DMS114 treated with DMSO at 0.1 percent for 48 hours (cell line): ENCODE data around the gene ANAPC1.
A peak's percentile ranks its signal among the peaks of the same experiment; 100 is the strongest.
"Not testable (repeated sequence)": the region's sequence is repeated elsewhere in the genome, so short reads cannot be mapped to it uniquely, and the experiment has no call there.

ENCODE experiments used
- DNase-seq: peaks from one replicate; lab custom pipeline; 2025; ENCODE audit not compliant: unreplicated experiment; lab: John Stamatoyannopoulos, UW

Gene ANAPC1

GRCh38 chr2:111905990-111906735 is 22.2 kb upstream of the ANAPC1 start:
- DNase-seq: no peak

- DNase-seq: not testable (repeated sequence)
Observed at GRCh38 chr2:111905475-111905869, 21.5 kb upstream of the ANAPC1 start.

GRCh38 chr2:111904726-111905474 is 20.9 kb upstream of the ANAPC1 start:
- DNase-seq: no peak

GRCh38 chr2:111903930-111904439 is 20.0 kb upstream of the ANAPC1 start:
- DNase-seq: no peak

GRCh38 chr2:111903516-111903915 is 19.5 kb upstream of the ANAPC1 start:
- no peak for DNase-seq

- DNase-seq: peak; percentile 14
Observed at GRCh38 chr2:111900859-111901258, 16.9 kb upstream of the ANAPC1 start.

- no peak for DNase-seq
Observed at GRCh38 chr2:111898703-111899514, 14.9 kb upstream of the ANAPC1 start.

GRCh38 chr2:111897924-111898702 is 14.1 kb upstream of the ANAPC1 start, which contains the start of gene MERTK:
Gene MERTK, plus strand, starts transcription at chr2:111898607. Its CDS starts 129 bp downstream, at chr2:111898736.
- peak; percentile 60 for DNase-seq

- DNase-seq: no peak
Observed at GRCh38 chr2:111897630-111897923, 13.6 kb upstream of the ANAPC1 start.

GRCh38 chr2:111896576-111896975 is 12.6 kb upstream of the ANAPC1 start:
- DNase-seq: no peak

GRCh38 chr2:111896024-111896423 is 12.0 kb upstream of the ANAPC1 start:
- no peak for DNase-seq

GRCh38 chr2:111884592-111884964 is 585 bp upstream of the ANAPC1 start:
- DNase-seq: no peak

GRCh38 chr2:111872806-111873205 is 11.2 kb downstream of the ANAPC1 start:
- not testable (repeated sequence) for DNase-seq

GRCh38 chr2:111865124-111865523 is 18.9 kb downstream of the ANAPC1 start:
- DNase-seq: not testable (repeated sequence)

- not testable (repeated sequence) for DNase-seq
Observed at GRCh38 chr2:111860005-111860404, 24.0 kb downstream of the ANAPC1 start.

GRCh38 chr2:111852544-111852943 is 31.4 kb downstream of the ANAPC1 start:
- DNase-seq: not testable (repeated sequence)

- not testable (repeated sequence) for DNase-seq
Observed at GRCh38 chr2:111850646-111851045, 33.3 kb downstream of the ANAPC1 start.

- DNase-seq: not testable (repeated sequence)
Observed at GRCh38 chr2:111839625-111840282, 44.2 kb downstream of the ANAPC1 start.

- DNase-seq: not testable (repeated sequence)
Observed at GRCh38 chr2:111838992-111839391, 45.0 kb downstream of the ANAPC1 start.

GRCh38 chr2:111834221-111834620 is 49.8 kb downstream of the ANAPC1 start:
- not testable (repeated sequence) for DNase-seq
